ENCODE data around the gene SNCAIP.

DNA sequence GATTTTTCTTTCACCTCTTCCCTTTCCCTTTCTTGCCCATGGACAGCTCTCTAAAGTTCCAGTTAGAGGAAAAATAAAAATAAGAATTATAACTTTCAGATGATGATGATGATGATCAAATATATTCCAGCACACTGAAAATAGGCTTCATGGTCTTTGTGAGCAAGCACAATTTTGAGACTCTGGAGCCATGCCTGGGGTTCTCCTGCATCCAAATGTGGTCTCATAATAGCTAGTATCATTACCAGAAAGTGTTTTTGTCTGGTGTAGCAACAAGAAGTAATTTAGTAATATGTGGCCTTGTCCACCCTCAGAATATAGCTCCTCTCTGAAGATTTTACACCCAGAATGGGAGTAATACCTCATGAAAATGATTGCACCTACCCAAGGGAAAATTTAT lies 150.4 kb downstream of the SNCAIP start:
- TF ChIP-seq POLR2AphosphoS5 (IDR thresholded peaks at IDR 0.05; ENCODE audit: borderline replicate concordance, low read depth, low read length) (no peak), EZH2 (IDR thresholded peaks at IDR 0.05) (no peak)

All from SK-N-MC (cell line).